Measurements from ENCODE around the gene CCER1. TPM values are rescaled to one million over a fixed set of nuclear protein-coding genes. Genes with fewer than 3 reads are reported as not detected.
A peak's percentile ranks its signal among the peaks of the same experiment; 100 is the strongest.

Gene CCER1
- total RNA-seq, 4 donors from 2014 or later, result not detected

- Histone ChIP-seq H3K4me3 (no peak overlapping the region), H3K27ac (replicated peaks in 1 of 4) (no peak overlapping the region), H3K27me3 (no peaks in the 10 kb centered on the region), H3K9me3 (no peaks in the 10 kb centered on the region), H3K4me1 (no peaks in the 10 kb centered on the region), H3K36me3 (no peaks in the 10 kb centered on the region)
- TF ChIP-seq EP300 (IDR thresholded peaks at IDR 0.05) (no peak), CTCF (IDR thresholded peaks at IDR 0.05) (no peak), POLR2AphosphoS5 (IDR thresholded peaks at IDR 0.05) (no peak), POLR2A (IDR thresholded peaks at IDR 0.05; ENCODE audit: low read depth) (no peak)
- DNase-seq (ENCODE audit: extremely low spot score), result no peak
- 59% methylated on average over 4 of the region's 4 CpGs for WGBS
- intact Hi-C loops (cut with DNase I), result no loop called here
These were observed 4.1 kb upstream of the CCER1 start for GRCh38 chr12:90959032-90959431.

- no peaks in the 10 kb centered on the region for H3K4me1 ChIP-seq
- H3K9me3 ChIP-seq, result no peaks in the 10 kb centered on the region
- H3K36me3 ChIP-seq, result no peaks in the 10 kb centered on the region
- H3K4me3 ChIP-seq, result no peak overlapping the region
- no peak for TF ChIP-seq POLR2A (IDR thresholded peaks at IDR 0.05; ENCODE audit: low read depth)
- no peak for TF ChIP-seq CTCF (IDR thresholded peaks at IDR 0.05)
- TF ChIP-seq POLR2AphosphoS5 (IDR thresholded peaks at IDR 0.05), result no peak
- no peak for TF ChIP-seq EP300 (IDR thresholded peaks at IDR 0.05)
- no peak overlapping the region for H3K27ac ChIP-seq (replicated peaks in 1 of 4)
- DNase-seq (ENCODE audit: extremely low spot score), result no peak
- no peaks in the 10 kb centered on the region for H3K27me3 ChIP-seq
- intact Hi-C loops (cut with DNase I), result no loop called here
- WGBS, result 85% methylated on average over 3 of the region's 3 CpGs
These were observed 3.4 kb upstream of the CCER1 start for GRCh38 chr12:90958347-90958746.

GRCh38 chr12:90954428-90954827 lies 548 bp downstream of the CCER1 start:
- no peak for DNase-seq (ENCODE audit: extremely low spot score)
- no peak overlapping the region for H3K27ac ChIP-seq (replicated peaks in 1 of 4)
- no peaks in the 10 kb centered on the region for H3K9me3 ChIP-seq
- no peaks in the 10 kb centered on the region for H3K36me3 ChIP-seq
- H3K4me1 ChIP-seq, result no peaks in the 10 kb centered on the region
- no peak overlapping the region for H3K4me3 ChIP-seq
- no peaks in the 10 kb centered on the region for H3K27me3 ChIP-seq
- TF ChIP-seq CTCF (IDR thresholded peaks at IDR 0.05) (no peak), POLR2AphosphoS5 (IDR thresholded peaks at IDR 0.05) (no peak), EP300 (IDR thresholded peaks at IDR 0.05) (no peak), POLR2A (IDR thresholded peaks at IDR 0.05; ENCODE audit: low read depth) (no peak)
- WGBS, result 99% methylated on average over 15 of the region's 25 CpGs
- intact Hi-C loops (cut with DNase I), result no loop called here

GRCh38 chr12:90953956-90954421 lies 987 bp downstream of the CCER1 start:
- intact Hi-C loops (cut with DNase I), result no loop called here
- H3K4me3 ChIP-seq, result no peak overlapping the region
- no peaks in the 10 kb centered on the region for H3K27me3 ChIP-seq
- WGBS, result 71% methylated on average over 30 of the region's 32 CpGs
- no peak for DNase-seq (ENCODE audit: extremely low spot score)
- no peak for TF ChIP-seq EP300 (IDR thresholded peaks at IDR 0.05)
- TF ChIP-seq CTCF (IDR thresholded peaks at IDR 0.05), result peak in 1 of 3 experiments; percentile 16
- H3K9me3 ChIP-seq, result no peaks in the 10 kb centered on the region
- H3K36me3 ChIP-seq, result no peaks in the 10 kb centered on the region
- no peak overlapping the region for H3K27ac ChIP-seq (replicated peaks in 1 of 4)
- H3K4me1 ChIP-seq, result no peaks in the 10 kb centered on the region

- no peaks in the 10 kb centered on the region for H3K27me3 ChIP-seq
- no peaks in the 10 kb centered on the region for H3K9me3 ChIP-seq
- no peaks in the 10 kb centered on the region for H3K4me1 ChIP-seq
- H3K27ac ChIP-seq (replicated peaks in 1 of 4), result no peak overlapping the region
- DNase-seq (ENCODE audit: extremely low spot score), result no peak
- H3K4me3 ChIP-seq, result no peak overlapping the region
- intact Hi-C loops (cut with DNase I), result no loop called here
- TF ChIP-seq CTCF (IDR thresholded peaks at IDR 0.05) (no peak), POLR2AphosphoS5 (IDR thresholded peaks at IDR 0.05) (no peak), EP300 (IDR thresholded peaks at IDR 0.05) (no peak), POLR2A (IDR thresholded peaks at IDR 0.05; ENCODE audit: low read depth) (no peak)
- no peaks in the 10 kb centered on the region for H3K36me3 ChIP-seq
These were observed 3.4 kb downstream of the CCER1 start for GRCh38 chr12:90951432-90952105.

Data from esophagus muscularis mucosa (tissue), 4 donors.